ENCODE data around the gene POLR2C. TPM values are rescaled to one million over a fixed set of nuclear protein-coding genes. Genes with fewer than 3 reads are reported as not detected.
"Not testable (repeated sequence)": the region's sequence is repeated elsewhere in the genome, so short reads cannot be mapped to it uniquely, and the experiment has no call there.

Gene POLR2C
- total RNA-seq, 1 donor from 2014 or later = 71.1 TPM

DNA sequence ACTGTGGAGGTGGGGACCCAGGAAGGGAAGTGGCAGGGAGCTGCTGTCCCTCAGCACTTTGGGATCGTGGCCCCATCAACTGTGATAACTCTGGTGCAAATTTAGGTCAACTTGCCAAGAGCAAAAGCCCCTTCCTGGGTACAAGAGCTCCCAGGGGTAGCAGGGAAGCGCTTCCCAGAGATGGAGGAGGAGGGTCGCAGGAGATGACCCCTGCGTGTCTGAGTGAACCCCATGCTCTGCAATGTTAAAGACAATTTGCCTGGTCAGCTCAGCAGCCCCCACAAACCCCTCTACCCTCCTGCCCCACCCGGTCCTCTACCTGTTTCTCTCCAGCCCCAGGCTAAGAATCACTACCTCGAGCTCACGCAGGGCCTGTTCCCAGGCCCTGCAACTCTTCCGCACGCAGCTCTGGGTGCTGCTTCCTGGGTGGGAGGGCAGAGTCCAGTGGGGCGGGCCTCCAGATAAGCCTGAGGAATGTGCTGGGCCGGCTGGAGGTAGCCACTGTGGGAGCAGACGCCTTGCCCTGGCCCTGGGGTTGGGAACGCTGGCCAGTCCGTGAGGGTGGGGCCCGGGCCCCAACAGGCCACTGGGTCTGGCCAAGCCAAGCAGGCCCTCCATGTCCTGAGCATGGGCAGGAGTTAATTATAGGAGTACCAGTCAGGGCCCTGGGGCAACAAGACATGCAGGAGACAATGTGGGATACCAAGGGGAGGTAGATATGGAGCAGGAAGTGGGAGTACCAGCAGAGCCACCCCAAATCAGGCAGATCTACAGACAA lies 17.7 kb downstream of the POLR2C start:
- no peak for DNase-seq

DNA sequence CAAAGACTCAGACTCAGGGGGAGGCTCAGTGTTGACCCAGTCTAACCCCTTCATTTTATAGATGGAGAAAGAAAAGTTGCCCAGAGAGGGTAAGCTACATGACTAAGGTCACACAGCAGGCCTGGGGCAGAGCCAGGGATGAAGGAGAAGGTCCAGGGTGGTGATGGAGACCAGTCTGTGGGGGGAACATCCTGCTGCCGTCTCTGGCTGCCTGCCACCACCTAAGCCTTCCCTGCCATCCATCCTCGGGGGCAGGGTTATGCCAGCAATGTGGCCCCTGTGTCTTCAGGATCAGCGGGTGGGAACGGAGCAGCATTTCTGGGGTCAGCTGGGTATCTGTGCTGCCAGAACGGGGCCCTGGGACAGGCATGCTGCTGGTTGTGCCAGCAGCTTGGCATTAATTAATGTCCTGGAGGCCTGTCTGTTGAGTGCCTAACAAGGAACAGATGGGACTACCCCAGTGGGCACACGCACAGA lies 18.3 kb downstream of the POLR2C start:
- DNase-seq = no peak

DNA sequence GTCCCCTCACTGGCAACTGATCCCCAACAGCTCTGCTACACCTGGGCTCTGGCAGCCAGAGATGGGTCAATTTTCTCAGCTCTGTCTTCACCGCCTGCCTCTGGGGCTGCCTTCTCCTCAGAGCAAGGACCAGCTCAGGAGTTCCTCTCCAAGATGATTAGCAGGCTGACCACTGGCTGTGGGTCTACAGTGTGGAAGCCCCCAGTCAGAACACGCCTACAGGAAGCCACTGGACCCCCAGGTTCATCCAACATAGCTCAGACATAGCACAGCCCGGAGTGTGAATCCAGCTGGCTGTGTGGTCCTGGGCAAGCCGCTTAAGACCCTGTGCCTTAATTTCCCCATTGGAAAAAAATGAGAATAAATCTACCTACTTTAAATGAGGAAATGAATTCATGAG lies 18.9 kb downstream of the POLR2C start:
- no peak for DNase-seq

DNA sequence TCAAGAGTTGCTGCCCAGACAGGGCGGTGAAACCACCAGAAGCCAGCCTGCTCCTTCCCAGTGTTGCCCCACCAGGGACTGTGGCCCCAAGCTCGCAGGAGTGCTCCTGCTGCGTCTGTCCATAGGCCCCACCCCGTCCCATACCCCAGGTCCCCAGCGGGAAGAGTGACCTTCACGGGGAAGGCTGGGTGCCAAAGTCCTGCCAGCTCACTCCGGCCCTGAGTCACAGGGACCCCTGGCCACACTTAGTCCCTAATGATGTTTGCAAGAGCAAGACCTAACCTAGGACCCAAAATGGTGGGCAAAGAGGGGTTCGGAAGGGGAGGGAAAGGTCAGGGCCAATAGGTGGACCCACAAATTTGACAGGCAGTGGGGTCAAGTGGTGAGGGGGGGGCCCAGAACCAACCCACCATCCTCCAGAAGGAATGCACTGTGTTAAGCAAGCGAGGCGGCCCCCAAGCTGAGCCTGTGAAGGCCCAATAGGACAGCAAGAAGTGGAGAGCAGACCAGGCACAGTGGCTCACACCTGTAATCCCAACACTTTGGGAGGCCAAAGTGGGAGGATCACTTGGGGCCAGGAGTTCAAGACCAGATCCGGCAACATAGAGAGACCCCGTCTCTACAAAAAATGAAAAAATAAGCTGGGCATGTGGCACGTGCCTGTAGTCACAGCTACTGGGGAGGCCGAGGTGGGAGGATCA lies 20.5 kb downstream of the POLR2C start:
- DNase-seq = no peak

DNA sequence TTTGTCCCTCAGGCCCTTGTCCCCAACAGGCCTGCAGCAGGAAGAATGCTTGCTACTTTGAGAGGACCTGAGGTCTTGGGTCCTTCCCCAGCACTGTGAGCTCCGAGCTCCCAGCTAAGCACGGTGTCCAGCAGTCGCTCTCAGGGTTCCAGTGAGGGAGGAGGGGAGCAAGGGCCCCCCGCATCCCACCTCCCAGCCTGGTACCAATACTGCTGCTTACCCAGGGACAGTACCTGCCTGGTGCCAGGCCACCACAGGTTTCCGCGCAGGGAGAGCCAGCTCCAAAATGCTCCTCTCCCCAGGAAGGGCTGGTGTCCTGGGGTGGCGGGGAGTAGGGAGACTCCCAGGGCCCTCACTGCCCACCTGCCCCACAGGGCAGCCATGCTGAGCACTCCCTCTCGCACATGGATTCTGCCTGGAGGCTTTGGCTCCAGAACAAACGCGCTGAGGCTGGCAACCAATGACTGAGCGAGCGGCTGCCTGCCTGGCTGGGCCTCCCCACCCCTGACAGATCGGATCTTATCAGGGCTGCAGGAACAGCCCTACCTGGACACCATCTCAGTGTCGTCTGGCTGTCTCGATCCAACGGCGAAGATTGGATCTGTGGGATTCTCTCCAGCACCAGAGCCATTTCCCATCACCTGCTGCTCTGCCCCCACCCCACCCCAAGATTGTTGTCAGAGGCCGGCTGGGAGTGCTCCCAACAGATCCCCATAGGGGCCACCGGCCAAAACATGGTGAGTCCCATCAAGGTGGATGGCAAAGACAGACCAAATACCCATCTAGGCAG lies 21.4 kb downstream of the POLR2C start:
- DNase-seq = no peak

DNA sequence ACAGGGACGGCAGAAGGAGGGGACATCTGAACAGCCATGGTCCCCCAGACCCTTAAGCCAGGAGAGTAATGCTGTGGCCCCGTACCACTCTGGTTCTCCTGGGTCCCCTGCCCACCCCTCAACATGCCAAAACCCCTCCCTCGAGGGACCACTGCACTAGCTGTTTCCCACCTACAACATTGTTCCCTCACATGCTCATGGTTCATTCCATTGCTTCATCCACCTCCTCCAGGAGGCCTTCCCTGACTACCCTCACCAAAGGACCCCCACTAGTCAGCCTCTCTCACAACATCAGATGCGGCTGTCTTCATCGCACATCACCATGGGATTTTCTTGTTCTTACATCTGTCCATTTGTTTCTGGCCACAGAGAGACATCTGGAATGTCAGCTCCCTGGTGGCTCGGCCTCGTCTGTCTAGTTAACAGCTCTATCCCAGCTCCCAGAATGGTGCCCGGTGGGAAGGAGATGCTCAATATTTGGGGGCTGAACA lies 22.1 kb downstream of the POLR2C start:
- DNase-seq = no peak

DNA sequence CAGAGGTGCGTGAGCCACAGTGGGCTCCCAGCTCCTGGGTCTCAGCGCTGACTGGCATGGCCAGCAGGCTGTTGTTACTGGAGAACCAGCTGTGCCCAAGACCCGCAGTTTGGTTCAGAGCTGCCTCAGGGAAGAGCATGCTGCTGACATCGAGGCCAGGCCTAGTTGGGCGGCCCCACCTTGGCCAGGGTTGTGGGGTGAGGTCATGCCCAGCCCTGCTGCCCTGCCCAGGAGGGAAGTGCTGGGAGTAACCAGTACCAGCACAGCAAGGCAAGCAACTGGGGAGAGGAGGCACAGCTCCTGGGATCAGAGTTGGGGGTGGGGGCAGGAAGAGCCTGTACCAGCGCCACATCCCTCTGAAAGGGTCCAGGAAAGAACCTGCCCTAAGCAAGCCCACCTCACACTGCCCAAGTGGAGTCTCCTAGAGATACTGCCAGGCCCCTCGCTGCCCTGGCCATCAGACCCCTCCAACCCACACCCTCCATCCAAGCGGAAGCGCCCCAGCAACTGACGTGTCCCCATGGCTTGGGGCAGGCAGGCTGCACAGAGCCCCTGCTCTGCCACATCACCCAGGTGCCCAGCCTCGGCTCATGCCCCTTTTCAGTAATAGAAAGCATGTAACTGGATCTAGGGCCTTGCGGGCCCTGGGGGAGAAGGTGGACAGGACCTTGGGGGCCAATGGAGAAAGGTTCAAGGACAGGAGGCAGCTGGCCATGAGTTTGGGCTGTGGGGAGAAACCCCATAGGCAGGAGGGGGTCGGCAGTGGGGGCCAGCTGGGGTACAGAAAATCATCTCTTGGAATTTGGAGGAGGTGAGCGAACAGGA lies 22.8 kb downstream of the POLR2C start:
- no peak for DNase-seq

DNA sequence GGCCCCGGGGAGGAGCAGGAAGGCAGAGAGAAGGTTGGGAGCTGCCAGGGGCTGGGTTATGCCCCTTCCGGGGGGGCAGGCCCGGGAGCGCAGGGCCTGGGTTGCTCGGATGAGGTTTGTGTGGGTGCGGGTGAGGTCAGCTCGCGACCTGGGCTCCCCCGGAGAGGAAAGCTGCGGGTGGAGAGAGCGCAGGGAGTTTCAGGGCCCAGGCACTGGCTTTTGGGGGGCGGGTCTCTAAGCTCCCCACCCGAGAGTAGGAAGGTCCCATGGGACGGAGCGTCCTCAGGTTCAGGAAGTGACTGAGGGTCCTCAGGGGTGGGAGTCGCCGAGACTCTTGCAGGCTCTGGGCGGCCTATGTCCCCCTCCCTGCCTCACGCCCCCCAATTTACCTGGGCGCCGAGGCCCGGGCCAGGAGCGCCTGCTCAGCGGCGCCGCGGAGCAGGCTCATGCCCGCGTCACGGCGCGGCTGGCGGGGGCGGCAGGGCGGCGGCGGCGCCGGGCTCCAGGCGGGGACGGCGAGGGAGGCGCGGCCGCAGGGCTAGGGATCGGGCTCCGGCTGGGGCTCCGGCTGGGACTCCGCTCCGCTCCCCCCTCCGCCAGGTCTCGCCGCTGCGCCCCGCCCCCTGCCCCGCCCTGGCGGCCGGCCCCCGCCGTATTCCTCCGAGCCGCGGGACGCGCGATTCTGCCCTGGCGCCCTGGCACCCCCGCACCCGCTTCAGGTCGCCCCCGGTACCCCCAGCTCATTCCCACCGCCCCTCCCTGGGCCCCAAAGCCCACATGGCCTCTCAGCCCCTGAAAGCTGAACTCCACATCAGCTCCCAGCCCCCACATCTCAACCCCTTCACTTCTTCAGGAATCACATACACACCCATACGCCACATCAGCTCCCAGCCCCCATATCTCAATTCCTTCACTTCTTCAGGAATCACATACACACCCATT lies 23.7 kb downstream of the POLR2C start, which contains the start of gene DOK4:
Gene DOK4 (minus strand): TSS at position 578 of the 942 bp plus-strand sequence. CDS start 6,986 bp downstream, outside the sequence.
- DNase-seq = peak; percentile 33

DNA sequence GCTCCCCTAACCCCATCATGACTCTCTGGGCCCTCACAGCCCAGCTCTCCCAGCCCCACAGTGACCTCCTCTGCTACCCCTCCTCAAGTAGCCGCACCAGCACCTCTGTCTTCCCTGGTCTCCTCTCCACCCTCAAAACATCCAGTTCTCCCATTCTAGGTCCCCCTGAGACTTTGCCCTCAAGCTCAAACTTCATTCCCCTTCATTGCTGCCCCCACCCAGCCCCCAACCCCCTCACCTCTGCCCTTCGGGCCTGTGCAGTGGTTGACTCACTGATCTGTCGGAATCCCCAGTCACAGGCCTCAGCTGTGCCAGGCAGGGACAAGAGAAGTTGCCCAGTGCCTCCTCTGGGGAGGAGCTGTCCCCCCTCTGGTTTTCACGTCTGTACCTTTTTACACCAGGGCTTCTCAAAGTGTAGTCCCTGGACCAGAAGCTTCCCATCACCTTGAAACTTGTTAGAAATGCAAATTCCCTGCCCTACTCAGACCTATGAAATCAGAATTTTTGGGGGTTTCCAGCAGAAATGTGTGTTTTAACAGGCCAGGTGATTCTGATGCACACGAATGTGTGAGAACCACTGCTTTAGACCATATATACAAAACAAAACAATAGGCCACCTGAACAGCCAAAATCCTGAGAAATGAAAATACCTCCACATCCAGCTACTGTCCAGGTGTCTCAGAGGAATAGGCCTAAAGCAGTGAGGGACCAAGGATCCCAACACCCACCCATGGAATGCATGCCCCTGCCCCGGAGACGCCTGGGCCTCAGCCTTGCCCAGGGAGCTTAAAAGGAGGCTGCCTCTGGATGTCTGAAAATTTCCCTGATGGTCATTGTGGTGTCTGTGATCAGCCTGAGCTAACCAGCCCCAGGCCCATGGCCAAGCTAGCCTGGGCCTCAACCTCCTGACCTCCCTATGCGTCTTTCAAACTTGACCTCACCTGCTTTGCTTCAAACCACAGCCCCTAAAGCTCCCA lies 24.7 kb downstream of the POLR2C start:
- no peak for DNase-seq

DNA sequence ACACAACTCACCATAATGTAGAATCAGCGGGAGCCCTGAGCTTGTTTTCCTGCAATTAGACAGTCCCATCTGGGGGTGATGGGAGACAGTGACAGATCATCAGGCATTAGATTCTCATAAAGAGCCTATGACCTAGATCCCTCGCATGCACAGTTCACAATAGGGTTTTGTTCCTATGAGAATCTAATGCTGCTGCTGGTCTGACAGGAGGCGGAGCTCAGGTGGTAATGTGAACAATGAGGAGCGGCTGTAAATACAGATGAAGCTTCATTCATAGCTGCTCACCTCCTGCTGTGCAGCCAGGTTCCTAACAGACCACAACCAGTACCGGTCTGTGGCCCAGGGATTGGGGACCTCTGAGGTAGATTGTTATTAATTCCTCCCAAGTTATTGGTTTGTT lies 26.8 kb downstream of the POLR2C start:
- no peak for DNase-seq

DNA sequence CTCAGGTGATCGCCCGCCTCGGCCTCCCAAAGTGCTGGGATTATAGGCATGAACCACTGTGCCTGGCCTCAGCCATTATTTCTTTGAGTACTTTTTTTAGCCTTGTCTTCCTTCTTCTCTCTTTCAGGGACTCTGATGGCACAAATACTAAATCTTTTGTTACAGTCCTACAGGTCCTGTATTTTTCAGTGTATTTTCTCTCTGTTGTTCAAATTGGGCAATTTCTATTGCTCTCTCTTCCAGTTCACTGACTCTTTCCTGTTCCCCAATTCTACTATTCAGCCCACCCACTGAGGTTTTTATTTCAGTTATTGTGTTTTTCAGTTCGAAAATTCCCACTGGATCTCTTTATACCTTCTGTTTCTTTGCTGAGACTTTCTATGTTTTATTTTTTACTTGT lies 31.3 kb downstream of the POLR2C start:
- DNase-seq = no peak

DNA sequence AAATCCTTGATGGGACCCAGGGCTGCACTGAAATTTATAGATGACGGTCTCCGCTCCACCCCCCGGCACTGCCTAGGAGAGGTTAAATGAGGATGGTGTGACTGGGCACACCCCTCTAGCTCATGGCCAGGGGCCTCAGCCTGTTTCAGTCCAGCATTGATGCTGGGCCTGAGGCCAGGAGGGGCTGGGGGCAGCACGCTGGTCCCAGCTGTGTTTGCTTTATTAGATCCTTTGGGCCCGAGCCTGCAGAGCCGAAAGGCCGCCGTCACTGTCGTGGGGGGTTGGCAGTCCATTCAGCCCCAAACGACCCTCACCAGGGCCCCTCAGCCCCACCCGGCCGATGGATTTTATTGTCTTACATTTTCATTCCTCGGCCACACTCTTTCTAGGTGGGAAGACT lies 34.6 kb downstream of the POLR2C start:
- no peak for DNase-seq

DNA sequence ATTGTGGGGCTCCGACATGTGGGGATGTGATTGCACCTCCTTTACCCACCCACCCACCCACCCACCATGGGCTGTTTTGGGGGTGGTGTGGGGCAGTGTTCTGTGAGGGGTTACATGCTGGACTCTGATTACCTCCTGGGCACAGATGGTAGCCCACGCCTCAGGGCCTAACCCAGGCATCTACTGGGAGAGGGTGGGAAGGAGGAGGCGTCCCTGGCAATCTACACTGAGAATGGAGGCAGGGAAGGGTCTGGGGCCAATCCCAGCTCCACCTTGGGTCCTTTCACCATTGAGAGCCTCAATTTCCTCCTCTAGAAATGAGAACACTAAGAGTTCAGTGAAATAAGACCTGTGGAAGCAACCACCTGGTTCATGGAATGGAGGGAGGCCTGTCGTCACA lies 35.6 kb downstream of the POLR2C start:
- DNase-seq = no peak

DNA sequence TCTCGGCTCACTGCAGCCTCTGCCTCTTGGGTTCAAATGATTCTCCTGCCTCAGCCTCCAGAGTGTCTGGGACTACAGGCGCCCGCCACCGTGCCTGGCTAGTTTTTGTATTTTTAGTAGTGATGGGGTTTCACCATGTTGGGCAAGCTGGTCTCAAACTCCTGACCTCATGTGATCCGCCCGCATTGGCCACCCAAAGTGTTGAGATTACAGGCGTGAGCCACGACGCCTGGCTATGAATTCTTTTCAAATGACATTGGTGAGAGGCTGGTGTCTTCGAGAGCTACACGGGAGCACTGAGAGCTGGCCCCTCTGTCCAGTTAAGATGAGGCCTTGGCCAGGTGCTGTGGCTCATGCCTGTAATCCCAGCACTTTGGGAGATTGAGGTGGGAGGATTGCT lies 37.5 kb downstream of the POLR2C start:
- DNase-seq = not testable (repeated sequence)

DNA sequence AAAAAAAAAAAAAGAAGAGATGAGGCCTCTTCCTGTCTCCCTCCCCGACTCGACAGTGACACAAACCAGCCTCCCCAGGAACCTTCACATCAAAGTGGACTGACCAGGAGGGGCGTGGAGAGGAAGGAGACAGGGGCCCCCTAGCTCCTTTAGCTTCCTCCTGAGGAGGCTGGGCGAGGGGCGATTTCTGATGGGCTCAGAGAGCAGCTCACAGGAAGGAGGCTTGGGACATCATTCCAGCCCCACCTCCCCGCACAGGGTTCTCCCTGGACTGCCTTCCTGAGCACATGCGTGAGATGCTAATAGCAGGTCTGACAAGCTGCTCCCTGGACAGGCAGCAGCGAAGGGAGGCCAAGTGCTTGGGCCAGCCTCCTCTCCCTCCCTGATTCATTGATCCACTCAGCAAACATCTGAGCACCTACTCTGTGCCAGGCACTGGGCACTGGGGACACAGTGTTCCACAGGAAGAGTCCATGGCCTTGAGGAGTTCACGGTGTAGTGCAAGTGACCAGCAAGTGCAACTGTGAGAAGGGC lies 38.2 kb downstream of the POLR2C start:
- DNase-seq = no peak

DNA sequence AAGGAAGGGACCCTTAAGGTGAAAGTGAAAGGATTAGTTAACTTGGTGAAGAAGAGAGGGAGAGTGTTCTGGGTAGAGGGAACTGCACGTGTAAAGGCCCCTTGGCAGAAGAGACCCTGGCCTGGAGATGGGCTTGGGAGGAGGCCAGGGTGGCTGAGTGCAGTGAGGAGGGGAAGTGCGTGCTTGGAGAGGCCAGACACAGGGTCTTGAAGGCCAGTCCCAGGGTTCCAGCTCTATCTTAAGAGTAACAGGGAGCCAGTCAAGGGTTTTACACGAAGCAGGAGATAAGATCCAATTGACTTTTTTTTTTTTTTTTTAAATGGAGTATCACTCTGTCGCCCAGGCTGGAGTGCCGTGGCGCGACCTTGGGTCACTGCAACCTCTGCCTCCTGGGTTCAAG lies 39.0 kb downstream of the POLR2C start:
- no peak for DNase-seq

DNA sequence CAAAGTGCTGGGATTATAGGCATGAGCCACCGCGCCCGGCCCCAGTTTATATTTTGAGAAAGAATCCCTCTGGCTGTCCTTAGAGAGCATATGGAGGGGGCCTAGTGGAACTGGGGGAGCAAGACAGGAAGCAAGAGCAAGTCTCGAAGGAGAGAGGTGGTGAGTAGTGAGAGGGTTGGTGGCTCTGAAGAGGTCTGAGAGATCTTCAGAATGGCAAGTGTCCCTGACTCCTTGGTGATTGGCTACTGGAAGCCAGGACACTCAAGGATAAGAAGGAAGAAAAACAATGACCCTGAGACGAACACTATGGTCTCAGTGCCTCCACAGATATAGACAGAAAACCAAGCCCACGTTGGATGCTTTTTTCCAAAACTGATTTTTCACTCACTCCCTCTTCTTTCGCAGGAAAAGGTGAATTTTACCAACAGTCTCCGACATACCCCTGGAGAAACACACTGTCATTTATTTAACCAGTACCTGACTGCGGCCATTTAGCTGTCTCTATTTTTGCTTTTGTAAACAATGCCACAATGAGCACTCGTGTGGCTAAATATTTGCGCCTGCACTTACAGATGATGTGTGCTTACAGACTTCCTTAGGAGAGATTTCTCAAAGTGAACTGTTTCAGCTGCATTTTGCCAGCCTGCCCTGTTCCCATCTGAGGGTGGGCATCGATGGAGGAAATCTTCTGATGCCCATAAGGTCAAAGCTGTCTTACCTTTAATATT lies 39.7 kb downstream of the POLR2C start:
- no peak for DNase-seq

DNA sequence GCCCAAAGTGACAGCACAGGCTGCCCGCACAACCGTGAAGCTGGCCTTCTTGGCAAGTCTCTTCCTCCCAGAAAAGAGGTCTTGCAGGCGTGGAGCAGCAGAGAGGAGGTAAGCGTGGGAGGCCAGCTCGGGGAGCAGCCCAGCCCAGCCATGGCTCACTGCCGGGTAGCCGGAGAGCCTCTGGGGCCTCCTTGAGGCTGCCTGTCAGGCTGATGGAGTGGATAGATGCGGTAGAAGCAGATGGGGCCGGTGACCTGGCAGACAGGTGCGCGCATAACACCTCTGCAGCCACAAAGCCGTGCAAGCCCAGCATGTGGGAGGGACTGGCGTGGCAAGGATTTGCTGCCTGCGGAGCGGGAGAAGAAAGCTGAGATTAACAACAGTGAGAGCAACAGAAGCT lies 40.9 kb downstream of the POLR2C start:
- DNase-seq = no peak

Data from skin of body (tissue), 2 donors.